LoVo (cell line): ENCODE measurements around the gene SAG.

Experiments used
- DNase-seq: peaks from one replicate; pipeline ENCODE4 v3.0.0-alpha.2; 2016; ENCODE audit warnings: low spot score

Gene SAG

GRCh38 chr2:233307565-233307964, at the start of gene SAG:
Gene SAG (plus strand): TSS chr2:233307816. CDS start chr2:233309190, 1,374 bp downstream.
- no peak for DNase-seq

GRCh38 chr2:233258211-233258610, 49.4 kb upstream of the SAG start:
- no peak for DNase-seq

- DNase-seq: no peak
These were observed 47.9 kb upstream of the SAG start for GRCh38 chr2:233259730-233260129.

- no peak for DNase-seq
These were observed 47.0 kb upstream of the SAG start for GRCh38 chr2:233260661-233261060.

- no peak for DNase-seq
These were observed 45.6 kb upstream of the SAG start for GRCh38 chr2:233261819-233262555.

- no peak for DNase-seq
These were observed 45.1 kb upstream of the SAG start for GRCh38 chr2:233262562-233262961.

- no peak for DNase-seq
These were observed 44.5 kb upstream of the SAG start for GRCh38 chr2:233263045-233263570.

- DNase-seq: no peak
These were observed 42.9 kb upstream of the SAG start for GRCh38 chr2:233264667-233265066.

- DNase-seq: no peak
These were observed 41.7 kb upstream of the SAG start for GRCh38 chr2:233265899-233266431.

- no peak for DNase-seq
These were observed 41.1 kb upstream of the SAG start for GRCh38 chr2:233266481-233266880.

- DNase-seq: no peak
These were observed 39.9 kb upstream of the SAG start for GRCh38 chr2:233267516-233268245.

GRCh38 chr2:233270366-233270765, 37.2 kb upstream of the SAG start:
- DNase-seq: no peak

GRCh38 chr2:233270951-233271350, 36.7 kb upstream of the SAG start:
- no peak for DNase-seq

- no peak for DNase-seq
These were observed 35.9 kb upstream of the SAG start for GRCh38 chr2:233271693-233272092.

- DNase-seq: no peak
These were observed 34.5 kb upstream of the SAG start for GRCh38 chr2:233273120-233273519.

- DNase-seq: no peak
These were observed 32.4 kb upstream of the SAG start for GRCh38 chr2:233275223-233275622.

- DNase-seq: no peak
These were observed 28.7 kb upstream of the SAG start for GRCh38 chr2:233278921-233279320.

GRCh38 chr2:233280114-233280693, 27.4 kb upstream of the SAG start:
- DNase-seq: no peak

GRCh38 chr2:233281553-233281952, 26.1 kb upstream of the SAG start:
- no peak for DNase-seq

- DNase-seq: no peak
These were observed 25.5 kb upstream of the SAG start for GRCh38 chr2:233281992-233282603.

- no peak for DNase-seq
These were observed 21.7 kb upstream of the SAG start for GRCh38 chr2:233285921-233286320.

- DNase-seq: no peak
These were observed 19.7 kb upstream of the SAG start for GRCh38 chr2:233287871-233288270.
